Tibial artery (tissue), 4 donors: Measurements from ENCODE around the gene CDC45.

ENCODE experiments used
- DNase-seq, 2 donors: peaks; one replicate each; pipeline ENCODE4 v3.0.0-alpha.2; 2019
- H3K27ac ChIP-seq, 2 donors: fragments of 200-600 bp; sonication (generic) in 1 of 2; 1 replicate in 1 of 2; 2 replicates in 1 of 2; pipeline ENCODE4 v1.5.1; 2018 to 2019; ENCODE audit warnings: mild to moderate bottlenecking in 1 of 2
- H3K27me3 ChIP-seq, 2 donors: fragments of 200-600 bp; sonication (generic) in 1 of 2; one replicate each; pipeline versions ENCODE4 v1.5.1 to v1.6.0; 2016 to 2019
- H3K36me3 ChIP-seq, 3 donors: fragments of 200-600 bp; sonication (generic) in 2 of 3; one replicate each; pipeline ENCODE4 v1.5.1; 2016 to 2019; ENCODE audit warnings: mild to moderate bottlenecking in 2 of 3
- H3K4me1 ChIP-seq, 4 donors: fragments of 200-600 bp; sonication (generic) in 2 of 4; 1 replicate in 3 of 4; 2 replicates in 1 of 4; pipeline ENCODE4 v1.5.1; 2016 to 2019
- H3K4me3 ChIP-seq, 2 donors: fragments of 200-600 bp; sonication (generic) in 1 of 2; 1 replicate in 1 of 2; 2 replicates in 1 of 2; pipeline ENCODE4 v1.5.1; 2018 to 2019; ENCODE audit warnings: mild to moderate bottlenecking in 2 of 2
- H3K9me3 ChIP-seq, 3 donors: fragments of 200-600 bp; sonication (generic) in 1 of 3; one replicate each; pipeline ENCODE4 v1.5.1; 2016 to 2019
- intact Hi-C: fragments of 100-400 bp; cut with DNase I; formaldehyde crosslinking; loops from one replicate; pipeline ENCODE4 v1.15.0; 2023; ENCODE audit warnings: low total_unique reads
- TF ChIP-seq, protein P1 (sequence below), 2 experiments: fragments of 200-600 bp in 1 of 2; fragments of 450-650 bp in 1 of 2; IDR thresholded peaks; one replicate each; pipeline ENCODE4 v1.5.1; 2017 to 2019; ENCODE audit warnings: antibody characterized with exemption in 2 of 2, mild to moderate bottlenecking in 1 of 2, moderate library complexity in 1 of 2

The CDC45 gene

GRCh38 chr22:19499880-19500242, 20.1 kb downstream of the CDC45 start:
- Histone ChIP-seq H3K4me1 (no peaks in the 10 kb centered on the region), H3K36me3 (no peaks in the 10 kb centered on the region), H3K9me3 (no peaks in the 10 kb centered on the region), H3K27ac (no peak overlapping the region), H3K4me3 (no peak overlapping the region), H3K27me3 (no peaks in the 10 kb centered on the region)
- DNase-seq: peak in 1 of 2 donors; percentile 25
- TF ChIP-seq, protein P1, sequence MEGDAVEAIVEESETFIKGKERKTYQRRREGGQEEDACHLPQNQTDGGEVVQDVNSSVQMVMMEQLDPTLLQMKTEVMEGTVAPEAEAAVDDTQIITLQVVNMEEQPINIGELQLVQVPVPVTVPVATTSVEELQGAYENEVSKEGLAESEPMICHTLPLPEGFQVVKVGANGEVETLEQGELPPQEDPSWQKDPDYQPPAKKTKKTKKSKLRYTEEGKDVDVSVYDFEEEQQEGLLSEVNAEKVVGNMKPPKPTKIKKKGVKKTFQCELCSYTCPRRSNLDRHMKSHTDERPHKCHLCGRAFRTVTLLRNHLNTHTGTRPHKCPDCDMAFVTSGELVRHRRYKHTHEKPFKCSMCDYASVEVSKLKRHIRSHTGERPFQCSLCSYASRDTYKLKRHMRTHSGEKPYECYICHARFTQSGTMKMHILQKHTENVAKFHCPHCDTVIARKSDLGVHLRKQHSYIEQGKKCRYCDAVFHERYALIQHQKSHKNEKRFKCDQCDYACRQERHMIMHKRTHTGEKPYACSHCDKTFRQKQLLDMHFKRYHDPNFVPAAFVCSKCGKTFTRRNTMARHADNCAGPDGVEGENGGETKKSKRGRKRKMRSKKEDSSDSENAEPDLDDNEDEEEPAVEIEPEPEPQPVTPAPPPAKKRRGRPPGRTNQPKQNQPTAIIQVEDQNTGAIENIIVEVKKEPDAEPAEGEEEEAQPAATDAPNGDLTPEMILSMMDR (IDR thresholded peaks at IDR 0.05): no peak
- intact Hi-C loops: loop anchor here (10.0 kb wide), 1 partner anchor 125 kb away; no protein-coding TSS in a partner anchor

DNA sequence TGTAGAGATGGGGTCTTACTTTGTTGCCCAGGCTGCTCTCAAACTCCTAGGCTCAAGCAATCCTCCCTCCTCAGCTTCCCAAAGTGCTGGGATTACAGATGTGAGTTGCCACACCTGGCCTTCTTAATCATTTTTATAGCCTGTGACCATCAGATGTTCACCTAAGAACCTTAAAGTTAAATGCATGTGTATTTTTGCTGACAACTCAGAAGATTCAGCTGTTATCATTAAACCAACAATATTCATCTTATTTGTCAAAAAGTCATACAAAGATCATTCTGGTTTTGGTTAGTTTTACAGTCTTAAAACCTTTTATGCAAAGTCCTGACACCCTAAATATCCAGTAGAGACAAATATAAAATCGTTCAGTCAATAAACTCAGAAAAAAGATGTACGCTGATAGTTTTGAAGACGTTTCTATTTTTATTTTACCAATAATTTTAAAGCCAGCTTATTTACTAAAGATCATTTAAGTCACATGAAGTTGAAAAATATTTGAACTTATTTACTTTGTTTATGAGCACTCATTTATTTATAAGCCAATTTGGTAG, 22.3 kb downstream of the CDC45 start:
- TF ChIP-seq, protein P1 (IDR thresholded peaks at IDR 0.05): no peak
- DNase-seq: no peak
- no peak overlapping the region for H3K4me3 ChIP-seq
- H3K4me1 ChIP-seq: no peaks in the 10 kb centered on the region
- no peaks in the 10 kb centered on the region for H3K27me3 ChIP-seq
- H3K36me3 ChIP-seq: no peaks in the 10 kb centered on the region
- no peak overlapping the region for H3K27ac ChIP-seq
- no peaks in the 10 kb centered on the region for H3K9me3 ChIP-seq
- intact Hi-C loops: no loop called here

GRCh38 chr22:19503367-19503766, 23.6 kb downstream of the CDC45 start:
- Histone ChIP-seq H3K9me3 (no peaks in the 10 kb centered on the region), H3K4me3 (no peak overlapping the region), H3K36me3 (no peaks in the 10 kb centered on the region), H3K27ac (no peak overlapping the region), H3K4me1 (no peaks in the 10 kb centered on the region), H3K27me3 (no peaks in the 10 kb centered on the region)
- DNase-seq: peak in 1 of 2 donors; percentile 13
- intact Hi-C loops: no loop called here
- TF ChIP-seq, protein P1 (IDR thresholded peaks at IDR 0.05): no peak

DNA sequence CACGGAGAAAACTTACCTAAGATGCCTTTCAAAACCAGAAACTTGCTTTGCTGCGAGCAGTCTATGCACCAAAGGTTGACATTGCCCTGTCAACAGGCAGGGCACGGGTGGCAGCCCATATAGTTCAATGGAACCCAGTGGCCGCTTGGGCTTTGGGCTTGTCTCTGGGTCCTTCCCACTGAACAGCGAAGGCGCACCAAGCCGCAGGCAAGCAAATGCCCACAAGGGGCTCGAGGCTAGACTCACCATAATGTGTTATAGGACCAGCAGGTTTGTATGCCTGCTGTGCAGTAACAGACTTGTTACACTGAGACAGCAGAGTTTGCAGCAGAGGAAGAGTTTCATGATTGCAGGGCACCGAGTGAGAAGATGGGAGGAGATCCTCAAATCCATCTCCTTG, 24.1 kb downstream of the CDC45 start:
- Histone ChIP-seq H3K36me3 (no peaks in the 10 kb centered on the region), H3K4me3 (no peak overlapping the region), H3K27me3 (no peaks in the 10 kb centered on the region), H3K9me3 (no peaks in the 10 kb centered on the region), H3K27ac (no peak overlapping the region), H3K4me1 (no peaks in the 10 kb centered on the region)
- intact Hi-C loops: no loop called here
- TF ChIP-seq, protein P1 (IDR thresholded peaks at IDR 0.05): no peak
- DNase-seq: peak in 1 of 2 donors; percentile 55

DNA sequence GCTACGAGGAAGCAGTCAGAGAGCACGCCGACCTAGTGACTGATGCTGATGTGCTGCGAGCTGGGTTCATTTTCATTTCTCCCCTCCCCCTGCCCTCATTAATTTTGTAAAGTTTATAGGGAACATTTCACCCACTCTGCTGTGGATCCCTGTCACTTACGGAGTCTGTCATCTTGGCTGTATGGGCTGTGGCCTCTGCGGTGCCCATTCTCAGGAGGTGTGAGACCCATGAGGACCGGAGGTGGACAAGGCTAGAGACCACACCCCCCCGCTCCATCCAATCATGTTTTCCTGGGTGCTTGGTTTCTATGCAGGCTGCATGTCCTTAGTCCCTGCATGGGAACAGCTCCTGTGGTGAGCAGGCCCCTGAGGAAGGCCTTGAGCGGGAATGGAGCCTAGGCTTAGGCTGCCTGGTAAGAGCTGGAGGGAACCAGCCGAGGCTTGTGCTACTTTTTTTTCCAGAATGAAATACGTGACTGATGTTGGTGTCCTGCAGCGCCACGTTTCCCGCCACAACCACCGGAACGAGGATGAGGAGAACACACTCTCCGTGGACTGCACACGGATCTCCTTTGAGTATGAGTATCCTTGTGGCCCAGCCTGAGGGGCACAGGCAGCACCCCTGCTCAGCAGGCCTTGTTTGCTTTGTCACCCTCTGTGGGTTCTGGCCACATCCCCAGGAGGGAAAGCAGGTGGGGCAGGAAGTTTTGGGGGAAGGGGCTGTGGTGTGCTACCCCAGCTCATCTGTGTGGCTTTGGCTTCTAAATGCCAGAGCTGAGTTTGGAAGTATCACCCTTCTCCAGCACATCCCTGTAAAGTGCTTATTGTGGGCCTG, 25.4 kb downstream of the CDC45 start:
- H3K9me3 ChIP-seq: no peaks in the 10 kb centered on the region
- no peaks in the 10 kb centered on the region for H3K27me3 ChIP-seq
- peak in 1 of 2 donors; percentile 35 for DNase-seq
- no peak overlapping the region for H3K4me3 ChIP-seq
- no peak overlapping the region for H3K27ac ChIP-seq
- H3K4me1 ChIP-seq: no peaks in the 10 kb centered on the region
- intact Hi-C loops: no loop called here
- TF ChIP-seq, protein P1 (IDR thresholded peaks at IDR 0.05): no peak
- no peaks in the 10 kb centered on the region for H3K36me3 ChIP-seq
